ENCODE data around the gene POU2F1.

The POU2F1 gene

DNA sequence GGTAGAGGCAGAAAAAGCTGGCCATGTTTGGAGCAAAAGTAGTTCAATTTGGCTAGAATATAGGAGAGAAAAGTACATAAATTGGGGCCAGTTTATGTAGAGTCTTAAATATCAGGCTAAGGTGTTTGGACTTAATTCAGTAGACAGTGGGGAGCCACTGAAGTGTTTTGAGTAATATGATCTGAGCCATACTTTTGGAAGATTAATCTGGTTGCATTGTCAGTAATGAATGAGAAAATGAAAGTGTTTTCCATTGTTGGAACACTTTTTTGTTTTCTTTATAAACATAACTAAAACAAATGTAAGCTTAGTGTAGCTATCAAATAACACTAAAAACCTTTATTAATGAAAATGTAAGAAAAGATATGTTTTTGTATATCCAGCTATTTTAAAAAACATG, 42.1 kb downstream of the POU2F1 start:
- Mint-ChIP-seq H3K27ac (no peak overlapping the region), H3K4me1 (peaks cover under 1% of the 10 kb centered on the region), H3K4me3 (no peak overlapping the region), H3K27me3 (ENCODE audit: low read depth, poor library complexity) (no peaks in the 10 kb centered on the region), H3K9me3 (no peaks in the 10 kb centered on the region), H3K36me3 (ENCODE audit: low read depth) (peaks cover 14% of the 10 kb centered on the region)
- no peak for DNase-seq
- TF ChIP-seq, protein P1, sequence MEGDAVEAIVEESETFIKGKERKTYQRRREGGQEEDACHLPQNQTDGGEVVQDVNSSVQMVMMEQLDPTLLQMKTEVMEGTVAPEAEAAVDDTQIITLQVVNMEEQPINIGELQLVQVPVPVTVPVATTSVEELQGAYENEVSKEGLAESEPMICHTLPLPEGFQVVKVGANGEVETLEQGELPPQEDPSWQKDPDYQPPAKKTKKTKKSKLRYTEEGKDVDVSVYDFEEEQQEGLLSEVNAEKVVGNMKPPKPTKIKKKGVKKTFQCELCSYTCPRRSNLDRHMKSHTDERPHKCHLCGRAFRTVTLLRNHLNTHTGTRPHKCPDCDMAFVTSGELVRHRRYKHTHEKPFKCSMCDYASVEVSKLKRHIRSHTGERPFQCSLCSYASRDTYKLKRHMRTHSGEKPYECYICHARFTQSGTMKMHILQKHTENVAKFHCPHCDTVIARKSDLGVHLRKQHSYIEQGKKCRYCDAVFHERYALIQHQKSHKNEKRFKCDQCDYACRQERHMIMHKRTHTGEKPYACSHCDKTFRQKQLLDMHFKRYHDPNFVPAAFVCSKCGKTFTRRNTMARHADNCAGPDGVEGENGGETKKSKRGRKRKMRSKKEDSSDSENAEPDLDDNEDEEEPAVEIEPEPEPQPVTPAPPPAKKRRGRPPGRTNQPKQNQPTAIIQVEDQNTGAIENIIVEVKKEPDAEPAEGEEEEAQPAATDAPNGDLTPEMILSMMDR (IDR thresholded peaks at IDR 0.05): no peak

DNA sequence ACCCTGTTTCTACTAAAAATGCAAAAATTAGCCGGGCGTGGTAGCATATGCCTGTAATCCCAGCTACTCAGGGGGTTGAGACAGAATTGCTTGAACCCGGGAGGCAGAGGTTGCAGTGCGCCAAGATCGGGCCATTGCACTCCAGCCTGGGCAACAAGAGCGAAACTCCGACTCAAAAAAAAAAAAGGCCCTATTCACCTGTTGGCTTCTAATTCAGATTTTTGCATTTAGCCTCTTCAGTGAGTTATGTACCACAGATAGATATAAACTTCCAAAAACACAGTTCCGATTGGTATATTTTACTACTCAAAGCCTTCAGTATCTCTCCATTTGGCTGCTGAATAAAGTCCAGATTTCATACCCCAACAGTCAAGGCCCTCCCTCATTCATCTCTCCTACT, 42.7 kb downstream of the POU2F1 start:
- H3K27me3 Mint-ChIP-seq (ENCODE audit: low read depth, poor library complexity): no peaks in the 10 kb centered on the region
- H3K36me3 Mint-ChIP-seq (ENCODE audit: low read depth): peaks cover 14% of the 10 kb centered on the region
- no peak overlapping the region for H3K27ac Mint-ChIP-seq
- TF ChIP-seq, protein P1 (IDR thresholded peaks at IDR 0.05): no peak
- no peak overlapping the region for H3K4me3 Mint-ChIP-seq
- no peak for DNase-seq
- H3K9me3 Mint-ChIP-seq: no peaks in the 10 kb centered on the region
- peaks cover 6% of the 10 kb centered on the region for H3K4me1 Mint-ChIP-seq

DNA sequence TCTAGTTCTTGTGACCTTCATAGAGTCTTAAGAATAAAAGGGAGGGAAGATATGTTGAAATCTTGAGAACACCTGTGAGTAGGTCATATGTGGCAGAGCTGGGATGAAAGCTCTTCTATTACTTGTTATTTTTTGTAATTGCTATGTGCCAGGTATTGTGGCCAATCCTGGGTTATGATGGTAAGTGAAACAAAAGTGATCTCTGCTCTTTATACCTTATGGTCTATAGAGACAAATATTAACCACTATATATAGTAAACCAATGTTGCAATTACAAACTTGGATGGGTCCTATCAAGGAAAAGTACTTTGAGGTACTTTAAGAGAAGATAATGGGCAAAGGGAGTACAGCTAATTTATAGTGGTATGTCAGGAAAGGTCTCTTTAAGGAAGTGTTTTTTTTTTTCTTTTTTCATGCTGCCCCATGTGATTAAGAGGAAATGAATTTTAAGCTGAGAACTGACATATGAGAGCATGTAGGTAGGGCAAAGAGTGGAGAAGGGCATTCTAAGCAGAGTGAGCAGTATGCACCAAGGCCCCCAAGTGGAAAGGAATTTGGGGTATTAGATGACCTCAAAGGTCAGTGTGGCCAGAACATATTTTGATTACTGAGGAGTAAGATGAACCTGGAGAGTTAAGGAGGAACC, 43.3 kb downstream of the POU2F1 start:
- no peaks in the 10 kb centered on the region for H3K27me3 Mint-ChIP-seq (ENCODE audit: low read depth, poor library complexity)
- H3K27ac Mint-ChIP-seq: no peak overlapping the region
- no peaks in the 10 kb centered on the region for H3K9me3 Mint-ChIP-seq
- no peak overlapping the region for H3K4me3 Mint-ChIP-seq
- H3K4me1 Mint-ChIP-seq: peaks cover 11% of the 10 kb centered on the region
- TF ChIP-seq, protein P1 (IDR thresholded peaks at IDR 0.05): no peak
- no peak for DNase-seq
- peaks cover 13% of the 10 kb centered on the region for H3K36me3 Mint-ChIP-seq (ENCODE audit: low read depth)

DNA sequence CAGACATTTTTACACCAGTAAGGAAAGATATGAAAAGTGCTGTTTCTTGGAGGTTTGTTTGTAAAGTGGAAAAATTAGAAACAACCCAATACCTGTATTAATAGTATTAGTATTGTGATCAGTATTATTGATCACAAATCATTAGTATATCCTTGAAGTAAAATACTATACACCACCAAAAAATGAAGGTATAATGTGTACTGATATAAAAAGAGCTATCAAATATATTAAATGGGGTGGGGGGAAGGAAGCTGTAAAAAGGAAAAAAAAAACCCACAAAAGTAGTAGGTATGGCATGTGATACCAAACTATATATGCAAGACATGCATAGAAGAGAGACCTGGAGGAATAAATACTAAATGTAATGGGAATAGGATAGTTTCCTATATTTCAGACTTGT, 46.3 kb downstream of the POU2F1 start:
- Mint-ChIP-seq H3K27ac (no peak overlapping the region), H3K4me3 (no peak overlapping the region), H3K36me3 (ENCODE audit: low read depth) (peaks cover 4% of the 10 kb centered on the region), H3K27me3 (ENCODE audit: low read depth, poor library complexity) (no peaks in the 10 kb centered on the region), H3K9me3 (no peaks in the 10 kb centered on the region), H3K4me1 (peaks cover 35% of the 10 kb centered on the region)
- TF ChIP-seq, protein P1 (IDR thresholded peaks at IDR 0.05): no peak
- no peak for DNase-seq

DNA sequence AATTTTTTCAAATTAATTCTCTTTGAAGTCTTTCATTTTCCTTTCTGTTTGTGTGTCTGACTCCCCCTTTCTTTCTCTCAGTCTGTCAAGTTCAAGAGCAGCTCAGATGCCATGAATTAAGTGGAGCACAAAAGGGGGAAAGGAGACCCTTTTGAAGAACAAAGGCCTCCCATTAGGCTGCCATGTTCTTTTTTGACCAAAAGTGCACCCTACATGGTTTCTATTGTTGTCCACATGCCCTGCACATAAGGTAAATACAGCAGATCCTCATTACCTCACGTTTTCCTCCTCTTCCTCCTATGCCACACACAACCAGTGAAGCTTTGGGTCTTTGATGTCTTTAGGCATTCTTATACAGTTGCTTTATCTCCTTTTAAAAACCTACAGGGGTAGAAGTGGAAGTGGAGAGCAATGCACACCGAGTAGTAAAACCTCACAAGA, 47.7 kb downstream of the POU2F1 start:
- H3K27ac Mint-ChIP-seq: no peak overlapping the region
- DNase-seq: no peak
- TF ChIP-seq, protein P1 (IDR thresholded peaks at IDR 0.05): no peak
- no peaks in the 10 kb centered on the region for H3K9me3 Mint-ChIP-seq
- H3K36me3 Mint-ChIP-seq (ENCODE audit: low read depth): peaks cover 11% of the 10 kb centered on the region
- no peak overlapping the region for H3K4me3 Mint-ChIP-seq
- H3K27me3 Mint-ChIP-seq (ENCODE audit: low read depth, poor library complexity): no peaks in the 10 kb centered on the region
- H3K4me1 Mint-ChIP-seq: peaks cover 45% of the 10 kb centered on the region

All from nephron progenitor cell (in vitro differentiated cells).